ENCODE measurements around the gene SYN1. TPM values are rescaled to one million over a fixed set of nuclear protein-coding genes. Genes with fewer than 3 reads are reported as not detected.

The SYN1 gene
- total RNA-seq, 1 donor from 2014 or later, result not detected

- Histone ChIP-seq H3K79me2 (ENCODE audit: low read depth) (no peaks in the 10 kb centered on the region), H2AFZ (replicated peaks) (no peak overlapping the region), H3K27ac (no peak overlapping the region), H3F3A (ENCODE audit: low read depth) (no peaks in the 10 kb centered on the region), H3K27me3 (peaks cover 7% of the 10 kb centered on the region), H4K20me1 (ENCODE audit: low read depth) (no peaks in the 10 kb centered on the region), H3K36me3 (no peaks in the 10 kb centered on the region), H3K4me2 (peak overlapping the region; percentile 62), H3K9ac (no peak overlapping the region), H3K4me1 (no peaks in the 10 kb centered on the region), H3K4me3 (peak overlapping the region; percentile 38), H3K9me3 (ENCODE audit: low read depth) (no peaks in the 10 kb centered on the region)
- Mint-ChIP-seq H3K27ac (no peak overlapping the region), H3K9me3 (peaks cover 12% of the 10 kb centered on the region), H3K36me3 (no peaks in the 10 kb centered on the region), H3K4me3 (peak overlapping the region; percentile 75), H3K4me1 (peaks cover 3% of the 10 kb centered on the region), H3K27me3 (ENCODE audit: insufficient read depth, low read depth) (peaks cover 32% of the 10 kb centered on the region)
- no peak for DNase-seq (ENCODE audit: low spot score)
- TF ChIP-seq CTCF (IDR thresholded peaks at IDR 0.05) (no peak), EZH2phosphoT487 (IDR thresholded peaks at IDR 0.05) (no peak), EZH2 (IDR thresholded peaks at IDR 0.05) (no peak)
These were observed 653 bp downstream of the SYN1 start for GRCh38 chrX:47618923-47619485.

DNA sequence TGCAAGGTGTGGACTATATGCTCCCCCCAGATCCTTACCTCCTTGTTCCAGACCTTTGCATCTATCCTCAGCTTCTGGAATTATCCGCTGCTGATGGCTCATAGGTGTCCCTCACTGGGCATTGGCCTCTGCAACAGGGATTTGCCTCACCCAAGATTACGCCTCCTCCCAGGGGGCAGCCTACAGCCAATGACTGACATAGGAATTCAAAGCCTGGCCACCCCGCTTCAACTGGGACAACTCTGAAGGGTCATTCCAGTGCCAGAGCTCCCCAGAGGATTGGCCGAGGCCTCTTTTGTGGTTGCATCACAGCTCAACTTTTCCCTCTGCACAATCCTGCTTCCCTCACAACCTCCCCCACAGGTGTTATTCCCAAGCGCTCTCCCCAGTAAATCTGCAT lies 5.0 kb downstream of the SYN1 start:
- Histone ChIP-seq H2AFZ (replicated peaks) (no peak overlapping the region), H3K27ac (no peak overlapping the region), H3K4me1 (no peaks in the 10 kb centered on the region), H3K36me3 (no peaks in the 10 kb centered on the region), H3K4me2 (no peak overlapping the region), H3K27me3 (peaks cover 7% of the 10 kb centered on the region), H3K9ac (no peak overlapping the region), H3K79me2 (ENCODE audit: low read depth) (no peaks in the 10 kb centered on the region), H4K20me1 (ENCODE audit: low read depth) (no peaks in the 10 kb centered on the region), H3F3A (ENCODE audit: low read depth) (no peaks in the 10 kb centered on the region), H3K9me3 (ENCODE audit: low read depth) (no peaks in the 10 kb centered on the region), H3K4me3 (no peak overlapping the region)
- DNase-seq (ENCODE audit: low spot score), result no peak
- peaks cover 3% of the 10 kb centered on the region for H3K4me1 Mint-ChIP-seq
- TF ChIP-seq CTCF (IDR thresholded peaks at IDR 0.05) (no peak), EZH2phosphoT487 (IDR thresholded peaks at IDR 0.05) (no peak), EZH2 (IDR thresholded peaks at IDR 0.05) (no peak)
- no peaks in the 10 kb centered on the region for H3K36me3 Mint-ChIP-seq
- H3K4me3 Mint-ChIP-seq, result no peak overlapping the region
- peaks cover 12% of the 10 kb centered on the region for H3K27me3 Mint-ChIP-seq (ENCODE audit: insufficient read depth, low read depth)
- no peak overlapping the region for H3K27ac Mint-ChIP-seq
- peaks cover 16% of the 10 kb centered on the region for H3K9me3 Mint-ChIP-seq

DNA sequence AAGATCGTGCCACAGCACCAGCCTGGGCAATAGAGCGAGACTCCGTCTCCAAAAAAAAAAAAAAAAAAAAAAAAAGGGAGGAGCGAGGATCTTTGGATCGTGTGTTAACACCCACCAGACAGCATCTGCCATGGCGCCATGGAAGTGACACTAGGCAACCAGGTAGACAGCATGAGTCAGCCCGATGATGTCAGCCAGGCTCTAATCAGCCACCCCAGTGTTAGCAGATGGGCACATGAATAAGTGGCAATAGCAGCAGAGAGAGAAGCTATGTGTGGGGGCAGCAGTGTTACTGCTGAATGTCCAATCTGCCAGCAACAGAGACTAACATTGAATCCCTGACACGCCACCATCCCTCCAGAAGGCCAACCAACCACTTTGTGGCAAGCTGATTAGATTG lies 6.6 kb downstream of the SYN1 start:
- H3K79me2 ChIP-seq (ENCODE audit: low read depth), result no peaks in the 10 kb centered on the region

More for the DNA sequence above, 6.6 kb downstream of the SYN1 start:
- no peak overlapping the region for H3K27ac ChIP-seq
- no peaks in the 10 kb centered on the region for H3K27me3 ChIP-seq
- H4K20me1 ChIP-seq (ENCODE audit: low read depth), result no peaks in the 10 kb centered on the region
- no peaks in the 10 kb centered on the region for H3K4me1 ChIP-seq
- H2AFZ ChIP-seq (replicated peaks), result no peak overlapping the region
- Mint-ChIP-seq H3K4me1 (peaks cover 9% of the 10 kb centered on the region), H3K27ac (no peak overlapping the region), H3K36me3 (no peaks in the 10 kb centered on the region), H3K4me3 (no peak overlapping the region), H3K9me3 (peaks cover 12% of the 10 kb centered on the region), H3K27me3 (ENCODE audit: insufficient read depth, low read depth) (peaks cover 9% of the 10 kb centered on the region)
- no peak for TF ChIP-seq CTCF (IDR thresholded peaks at IDR 0.05)
- TF ChIP-seq EZH2 (IDR thresholded peaks at IDR 0.05), result no peak
- TF ChIP-seq EZH2phosphoT487 (IDR thresholded peaks at IDR 0.05), result no peak
- no peaks in the 10 kb centered on the region for H3F3A ChIP-seq (ENCODE audit: low read depth)
- no peak overlapping the region for H3K4me3 ChIP-seq
- H3K4me2 ChIP-seq, result no peak overlapping the region
- no peaks in the 10 kb centered on the region for H3K36me3 ChIP-seq
- no peaks in the 10 kb centered on the region for H3K9me3 ChIP-seq (ENCODE audit: low read depth)
- DNase-seq (ENCODE audit: low spot score), result no peak
- no peak overlapping the region for H3K9ac ChIP-seq

Measured in neural progenitor cell (in vitro differentiated cells).